ENCODE results near the gene DEFB131B.
"Not testable (repeated sequence)": the region's sequence is repeated elsewhere in the genome, so short reads cannot be mapped to it uniquely, and the experiment has no call there.

DEFB131B gene

GRCh38 chr11:71878059-71878458, at the start of gene DEFB131B:
Gene DEFB131B (plus strand): TSS chr11:71878453. CDS start chr11:71878453, 0 bp downstream.
- not testable (repeated sequence) for H3K27me3 ChIP-seq (ENCODE audit: insufficient read depth, low read length); H3K4me3 ChIP-seq (ENCODE audit: low read length); H3K4me1 ChIP-seq (ENCODE audit: insufficient read depth, low read length); H3K36me3 ChIP-seq (ENCODE audit: insufficient read depth, low read length); H3K9me3 ChIP-seq (ENCODE audit: low read length); H2AFZ ChIP-seq (ENCODE audit: low read depth, low read length)

- not testable (repeated sequence) for H3K9me3 ChIP-seq (ENCODE audit: low read length); H2AFZ ChIP-seq (ENCODE audit: low read depth, low read length); H3K27me3 ChIP-seq (ENCODE audit: insufficient read depth, low read length)
Observed at GRCh38 chr11:71829247-71829646, 49.0 kb upstream of the DEFB131B start.

GRCh38 chr11:71829686-71830085, 48.6 kb upstream of the DEFB131B start:
- H3K4me3 ChIP-seq (ENCODE audit: low read length); H3K36me3 ChIP-seq (ENCODE audit: insufficient read depth, low read length); H2AFZ ChIP-seq (ENCODE audit: low read depth, low read length); H3K4me1 ChIP-seq (ENCODE audit: insufficient read depth, low read length); H3K27me3 ChIP-seq (ENCODE audit: insufficient read depth, low read length); H3K9me3 ChIP-seq (ENCODE audit: low read length): not testable (repeated sequence)

More at GRCh38 chr11:71829247-71829646, 49.0 kb upstream of the DEFB131B start:
- not testable (repeated sequence) for H3K4me1 ChIP-seq (ENCODE audit: insufficient read depth, low read length); H3K36me3 ChIP-seq (ENCODE audit: insufficient read depth, low read length); H3K4me3 ChIP-seq (ENCODE audit: low read length)

- H3K9me3 ChIP-seq (ENCODE audit: low read length); H2AFZ ChIP-seq (ENCODE audit: low read depth, low read length); H3K27me3 ChIP-seq (ENCODE audit: insufficient read depth, low read length); H3K4me3 ChIP-seq (ENCODE audit: low read length); H3K36me3 ChIP-seq (ENCODE audit: insufficient read depth, low read length); H3K4me1 ChIP-seq (ENCODE audit: insufficient read depth, low read length): not testable (repeated sequence)
Observed at GRCh38 chr11:71832811-71833210, 45.4 kb upstream of the DEFB131B start, which contains the start of gene DEFB108B. Gene DEFB108B (plus strand): TSS chr11:71833200. CDS start chr11:71833200, 0 bp downstream.

- not testable (repeated sequence) for H3K4me3 ChIP-seq (ENCODE audit: low read length); H3K4me1 ChIP-seq (ENCODE audit: insufficient read depth, low read length); H3K27me3 ChIP-seq (ENCODE audit: insufficient read depth, low read length); H3K36me3 ChIP-seq (ENCODE audit: insufficient read depth, low read length); H3K9me3 ChIP-seq (ENCODE audit: low read length); H2AFZ ChIP-seq (ENCODE audit: low read depth, low read length)
Observed at GRCh38 chr11:71842720-71843119, 35.5 kb upstream of the DEFB131B start.

- H3K27me3 ChIP-seq (ENCODE audit: insufficient read depth, low read length); H2AFZ ChIP-seq (ENCODE audit: low read depth, low read length); H3K36me3 ChIP-seq (ENCODE audit: insufficient read depth, low read length); H3K4me3 ChIP-seq (ENCODE audit: low read length); H3K9me3 ChIP-seq (ENCODE audit: low read length); H3K4me1 ChIP-seq (ENCODE audit: insufficient read depth, low read length): not testable (repeated sequence)
Observed at GRCh38 chr11:71843355-71843754, 34.9 kb upstream of the DEFB131B start.

- Histone ChIP-seq H3K4me3 (ENCODE audit: low read length) (no peak overlapping the region), H3K36me3 (ENCODE audit: insufficient read depth, low read length) (no peaks in the 10 kb centered on the region), H3K9me3 (ENCODE audit: low read length) (no peaks in the 10 kb centered on the region), H3K27me3 (ENCODE audit: insufficient read depth, low read length) (no peaks in the 10 kb centered on the region), H2AFZ (ENCODE audit: low read depth, low read length) (no peak overlapping the region), H3K4me1 (ENCODE audit: insufficient read depth, low read length) (no peaks in the 10 kb centered on the region)
Observed at GRCh38 chr11:71843858-71844257, 34.4 kb upstream of the DEFB131B start.

GRCh38 chr11:71853895-71854294, 24.4 kb upstream of the DEFB131B start:
- not testable (repeated sequence) for H3K4me1 ChIP-seq (ENCODE audit: insufficient read depth, low read length)

GRCh38 chr11:71855880-71856279, 22.4 kb upstream of the DEFB131B start:
- not testable (repeated sequence) for H3K4me1 ChIP-seq (ENCODE audit: insufficient read depth, low read length); H2AFZ ChIP-seq (ENCODE audit: low read depth, low read length); H3K4me3 ChIP-seq (ENCODE audit: low read length); H3K36me3 ChIP-seq (ENCODE audit: insufficient read depth, low read length); H3K9me3 ChIP-seq (ENCODE audit: low read length); H3K27me3 ChIP-seq (ENCODE audit: insufficient read depth, low read length)

More at GRCh38 chr11:71853895-71854294, 24.4 kb upstream of the DEFB131B start:
- not testable (repeated sequence) for H3K27me3 ChIP-seq (ENCODE audit: insufficient read depth, low read length); H3K36me3 ChIP-seq (ENCODE audit: insufficient read depth, low read length); H2AFZ ChIP-seq (ENCODE audit: low read depth, low read length); H3K9me3 ChIP-seq (ENCODE audit: low read length); H3K4me3 ChIP-seq (ENCODE audit: low read length)

- not testable (repeated sequence) for H3K4me3 ChIP-seq (ENCODE audit: low read length); H3K9me3 ChIP-seq (ENCODE audit: low read length); H3K27me3 ChIP-seq (ENCODE audit: insufficient read depth, low read length); H3K4me1 ChIP-seq (ENCODE audit: insufficient read depth, low read length); H2AFZ ChIP-seq (ENCODE audit: low read depth, low read length); H3K36me3 ChIP-seq (ENCODE audit: insufficient read depth, low read length)
Observed at GRCh38 chr11:71860835-71861234, 17.4 kb upstream of the DEFB131B start.

- H3K36me3 ChIP-seq (ENCODE audit: insufficient read depth, low read length); H3K27me3 ChIP-seq (ENCODE audit: insufficient read depth, low read length); H3K9me3 ChIP-seq (ENCODE audit: low read length); H2AFZ ChIP-seq (ENCODE audit: low read depth, low read length); H3K4me3 ChIP-seq (ENCODE audit: low read length); H3K4me1 ChIP-seq (ENCODE audit: insufficient read depth, low read length): not testable (repeated sequence)
Observed at GRCh38 chr11:71863978-71864627, 14.2 kb upstream of the DEFB131B start.

- H3K4me1 ChIP-seq (ENCODE audit: insufficient read depth, low read length); H3K9me3 ChIP-seq (ENCODE audit: low read length); H3K4me3 ChIP-seq (ENCODE audit: low read length); H2AFZ ChIP-seq (ENCODE audit: low read depth, low read length); H3K36me3 ChIP-seq (ENCODE audit: insufficient read depth, low read length); H3K27me3 ChIP-seq (ENCODE audit: insufficient read depth, low read length): not testable (repeated sequence)
Observed at GRCh38 chr11:71867209-71867608, 11.0 kb upstream of the DEFB131B start.

GRCh38 chr11:71869931-71870330, 8.3 kb upstream of the DEFB131B start:
- not testable (repeated sequence) for H3K36me3 ChIP-seq (ENCODE audit: insufficient read depth, low read length); H3K4me3 ChIP-seq (ENCODE audit: low read length); H3K27me3 ChIP-seq (ENCODE audit: insufficient read depth, low read length); H2AFZ ChIP-seq (ENCODE audit: low read depth, low read length); H3K4me1 ChIP-seq (ENCODE audit: insufficient read depth, low read length); H3K9me3 ChIP-seq (ENCODE audit: low read length)

- not testable (repeated sequence) for H3K9me3 ChIP-seq (ENCODE audit: low read length); H2AFZ ChIP-seq (ENCODE audit: low read depth, low read length); H3K4me3 ChIP-seq (ENCODE audit: low read length); H3K4me1 ChIP-seq (ENCODE audit: insufficient read depth, low read length); H3K36me3 ChIP-seq (ENCODE audit: insufficient read depth, low read length); H3K27me3 ChIP-seq (ENCODE audit: insufficient read depth, low read length)
Observed at GRCh38 chr11:71870661-71871060, 7.6 kb upstream of the DEFB131B start.

All from neuron (in vitro differentiated cells).